Measurements from ENCODE around the gene C11orf21.

DNA sequence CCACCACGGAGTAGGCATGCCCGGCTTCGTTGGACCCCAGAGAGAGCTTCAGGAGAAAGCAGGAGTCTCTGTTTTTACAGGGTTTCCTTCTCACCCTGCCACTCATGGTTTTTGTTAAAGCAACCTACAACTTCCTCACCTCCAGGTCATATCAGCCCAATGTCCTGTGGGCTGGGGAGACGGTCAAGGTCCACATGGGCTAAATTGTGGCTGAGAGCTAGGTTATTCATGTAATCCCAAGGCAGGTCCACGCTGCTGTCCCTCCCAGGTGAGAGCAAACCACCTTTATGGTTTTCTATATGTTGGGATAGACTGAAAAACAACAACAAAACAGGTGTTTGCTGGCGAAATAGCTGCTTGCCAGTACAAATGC, 19.6 kb upstream of the C11orf21 start:
- TF ChIP-seq POLR2A (IDR thresholded peaks at IDR 0.05) (no peak), CTCF (IDR thresholded peaks at IDR 0.05) (no peak), EP300 (IDR thresholded peaks at IDR 0.05) (no peak)
